NCI-H128 (cell line): ENCODE measurements around the gene PCDHGB2.
"Not testable (repeated sequence)": the region's sequence is repeated elsewhere in the genome, so short reads cannot be mapped to it uniquely, and the experiment has no call there.

ENCODE experiments used
- DNase-seq: peaks from one replicate; lab custom pipeline; 2025; ENCODE audit not compliant: unreplicated experiment; lab: John Stamatoyannopoulos, UW

PCDHGB2 gene

DNA sequence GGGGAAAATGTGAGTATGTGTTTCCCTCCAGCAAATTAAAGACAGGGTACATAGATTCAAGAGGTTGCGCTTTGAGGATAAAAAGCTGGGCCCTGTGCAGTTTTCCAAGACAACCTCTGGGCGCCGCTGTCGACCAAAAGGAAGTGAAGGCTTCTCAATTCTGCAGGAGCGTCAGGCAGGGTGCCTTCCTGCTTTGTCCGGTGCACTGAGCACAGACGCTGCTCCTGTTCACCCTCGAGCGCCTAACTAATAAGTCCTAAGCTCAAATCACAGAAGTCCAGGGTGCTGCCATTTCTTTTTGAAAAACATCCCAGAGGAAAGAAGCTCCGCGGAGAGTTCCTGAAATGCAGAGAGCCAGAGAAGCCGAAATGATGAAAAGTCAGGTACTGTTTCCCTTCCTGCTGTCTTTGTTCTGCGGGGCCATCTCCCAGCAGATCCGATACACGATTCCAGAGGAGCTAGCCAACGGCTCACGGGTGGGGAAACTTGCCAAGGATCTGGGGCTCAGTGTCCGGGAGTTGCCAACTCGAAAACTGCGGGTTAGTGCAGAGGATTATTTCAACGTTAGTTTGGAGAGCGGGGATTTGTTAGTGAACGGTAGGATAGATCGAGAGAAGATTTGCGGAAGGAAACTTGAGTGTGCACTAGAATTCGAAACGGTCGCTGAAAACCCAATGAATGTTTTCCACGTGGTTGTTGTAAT lies 9.7 kb upstream of the PCDHGB2 start, which contains the start of gene PCDHGB1:
Gene PCDHGB1 (plus strand): TSS at position 183 of the 703 bp plus-strand sequence. CDS start 162 bp downstream, at position 345.
- no peak for DNase-seq

DNA sequence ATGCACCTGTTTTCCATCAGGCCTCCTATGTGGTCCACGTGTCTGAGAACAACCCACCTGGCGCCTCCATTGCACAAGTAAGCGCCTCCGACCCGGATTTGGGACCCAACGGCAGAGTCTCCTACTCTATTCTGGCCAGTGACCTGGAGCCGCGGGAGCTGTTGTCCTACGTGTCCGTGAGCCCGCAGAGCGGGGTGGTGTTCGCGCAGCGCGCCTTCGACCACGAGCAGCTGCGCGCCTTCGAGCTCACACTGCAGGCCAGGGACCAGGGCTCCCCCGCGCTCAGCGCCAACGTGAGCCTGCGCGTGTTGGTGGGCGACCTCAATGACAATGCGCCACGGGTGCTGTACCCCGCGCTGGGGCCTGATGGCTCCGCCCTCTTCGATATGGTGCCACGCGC lies 8.2 kb upstream of the PCDHGB2 start:
- no peak for DNase-seq

DNA sequence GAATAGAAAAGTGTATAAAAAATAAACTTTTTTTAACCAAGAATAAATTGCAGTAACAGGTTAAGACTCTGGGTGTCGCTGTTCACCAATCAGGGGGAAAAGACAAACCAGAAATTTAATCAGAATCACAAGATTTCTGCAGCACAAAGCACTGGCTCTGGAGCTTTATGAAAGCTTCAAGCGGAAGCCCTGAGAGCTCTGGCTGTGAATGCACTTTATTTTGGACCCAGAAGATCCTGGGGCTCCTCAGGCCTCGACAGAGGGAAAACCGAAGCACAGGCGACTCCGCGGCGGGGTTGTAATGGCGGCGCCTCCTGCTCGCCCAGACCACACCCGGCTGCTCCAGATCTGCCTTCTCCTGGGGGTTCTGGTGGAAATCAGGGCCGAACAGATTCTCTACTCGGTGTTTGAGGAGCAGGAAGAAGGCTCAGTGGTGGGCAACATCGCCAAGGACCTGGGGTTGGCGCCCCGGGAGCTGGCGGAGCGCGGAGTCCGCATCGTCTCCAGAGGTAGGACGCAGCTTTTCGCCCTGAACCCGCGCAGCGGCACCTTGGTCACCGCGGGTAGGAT lies 4.8 kb upstream of the PCDHGB2 start, which contains the start of gene PCDHGA4:
Gene PCDHGA4 (plus strand): TSS at position 122 of the 570 bp plus-strand sequence. CDS start 87 bp downstream, at position 209.
- no peak for DNase-seq

DNA sequence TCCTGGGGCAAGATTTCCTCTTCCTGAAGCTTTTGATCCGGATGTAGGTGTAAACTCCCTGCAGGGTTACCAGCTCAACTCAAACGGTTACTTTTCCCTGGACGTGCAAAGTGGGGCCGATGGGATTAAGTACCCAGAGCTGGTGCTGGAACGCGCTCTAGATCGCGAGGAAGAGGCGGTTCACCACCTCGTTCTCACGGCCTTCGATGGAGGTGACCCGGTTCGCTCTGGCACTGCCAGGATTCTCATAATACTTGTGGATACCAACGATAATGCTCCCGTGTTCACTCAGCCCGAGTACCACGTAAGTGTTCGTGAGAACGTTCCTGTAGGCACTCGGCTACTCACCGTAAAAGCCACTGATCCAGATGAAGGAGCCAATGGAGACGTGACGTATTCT lies 4.2 kb upstream of the PCDHGB2 start:
- DNase-seq, result no peak

DNA sequence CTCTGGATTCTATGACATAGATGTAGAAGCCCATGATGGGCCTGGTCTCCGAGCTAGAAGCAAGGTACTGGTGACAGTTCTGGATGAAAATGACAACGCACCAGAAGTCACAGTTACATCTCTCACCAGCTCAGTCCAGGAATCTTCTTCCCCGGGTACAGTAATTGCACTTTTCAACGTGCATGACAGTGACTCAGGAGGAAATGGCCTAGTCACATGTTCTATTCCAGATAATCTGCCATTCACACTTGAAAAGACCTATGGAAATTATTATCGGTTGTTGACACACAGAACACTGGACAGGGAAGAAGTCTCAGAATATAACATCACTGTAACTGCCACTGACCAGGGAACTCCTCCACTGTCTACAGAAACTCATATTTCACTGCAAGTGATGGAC lies 3.7 kb upstream of the PCDHGB2 start:
- no peak for DNase-seq

DNA sequence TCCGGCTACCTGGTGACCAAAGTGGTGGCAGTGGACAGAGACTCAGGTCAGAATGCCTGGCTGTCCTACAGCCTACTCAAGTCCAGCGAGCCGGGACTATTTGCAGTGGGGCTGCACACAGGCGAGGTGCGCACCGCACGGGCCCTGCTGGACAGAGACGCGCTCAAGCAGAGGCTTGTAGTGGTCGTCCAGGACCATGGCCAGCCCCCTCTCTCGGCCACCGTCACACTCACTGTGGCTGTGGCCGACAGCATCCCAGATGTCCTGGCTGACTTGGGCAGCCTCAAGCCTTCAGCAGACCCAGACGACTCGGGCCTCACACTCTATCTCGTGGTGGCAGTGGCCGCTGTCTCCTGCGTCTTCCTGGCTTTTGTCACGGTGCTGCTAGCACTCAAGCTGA lies 2.8 kb upstream of the PCDHGB2 start:
- no peak for DNase-seq

DNA sequence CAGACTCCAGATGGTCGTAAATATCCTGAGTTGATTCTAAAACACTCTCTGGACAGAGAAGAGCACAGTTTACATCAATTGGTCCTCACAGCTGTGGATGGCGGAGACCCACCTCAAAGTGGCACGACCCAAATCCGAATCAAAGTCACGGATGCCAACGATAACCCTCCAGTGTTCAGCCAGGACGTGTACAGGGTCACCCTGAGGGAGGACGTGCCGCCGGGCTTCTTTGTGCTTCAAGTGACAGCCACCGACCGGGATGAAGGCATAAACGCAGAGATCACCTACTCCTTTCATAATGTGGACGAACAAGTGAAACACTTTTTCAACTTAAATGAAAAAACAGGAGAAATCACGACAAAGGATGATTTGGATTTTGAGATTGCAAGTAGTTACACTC lies 891 bp downstream of the PCDHGB2 start:
- no peak for DNase-seq

DNA sequence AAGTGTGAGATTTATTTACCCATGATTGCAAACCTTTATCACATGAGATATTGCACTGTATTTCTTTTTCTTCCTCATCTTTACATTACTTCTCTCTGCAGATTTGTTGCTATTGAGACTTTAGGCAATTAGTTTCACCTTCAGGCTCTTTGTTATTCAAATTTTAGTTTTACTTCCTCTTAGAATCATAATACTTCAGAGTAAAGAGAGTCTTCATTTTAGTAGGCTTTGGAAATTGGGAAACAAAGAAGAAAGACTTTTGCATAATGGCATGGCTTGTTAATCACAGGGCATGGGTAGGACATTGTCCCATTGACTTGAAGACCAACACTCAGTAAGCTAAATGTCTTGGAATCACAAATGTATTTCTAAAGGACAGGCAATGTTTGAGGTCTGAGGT lies 2.9 kb downstream of the PCDHGB2 start:
- no peak for DNase-seq

DNA sequence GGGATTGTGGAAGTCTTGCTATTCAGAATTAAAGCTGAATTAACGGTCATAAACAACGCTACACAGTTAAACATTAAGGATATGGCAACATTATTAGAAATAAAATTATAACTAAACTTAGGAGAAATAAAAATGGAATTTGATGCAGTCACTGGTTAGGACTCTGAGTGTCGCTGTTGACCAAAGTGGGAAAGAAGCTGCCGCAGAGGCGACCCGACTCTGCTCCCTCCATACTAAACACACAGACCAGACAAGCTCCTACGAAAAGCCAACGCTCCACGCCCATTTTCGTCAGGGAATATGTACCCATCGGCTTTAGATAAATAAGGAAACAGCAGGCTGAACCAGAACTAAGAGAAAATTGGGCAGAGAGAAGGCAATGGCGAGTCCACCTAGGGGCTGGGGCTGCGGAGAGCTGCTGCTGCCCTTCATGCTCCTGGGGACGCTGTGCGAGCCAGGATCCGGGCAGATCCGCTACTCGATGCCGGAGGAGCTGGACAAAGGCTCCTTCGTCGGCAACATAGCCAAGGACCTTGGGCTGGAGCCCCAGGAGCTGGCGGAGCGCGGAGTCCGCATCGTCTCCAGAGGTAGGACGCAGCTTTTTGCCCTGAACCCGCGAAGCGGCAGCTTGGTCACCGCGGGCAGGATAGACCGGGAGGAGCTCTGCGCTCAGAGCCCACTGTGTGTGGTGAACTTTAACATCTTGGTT lies 4.3 kb downstream of the PCDHGB2 start, which contains the start of gene PCDHGA5:
Gene PCDHGA5 (plus strand): TSS at position 211 of the 709 bp plus-strand sequence. CDS start 169 bp downstream, at position 380.
- DNase-seq, result no peak

DNA sequence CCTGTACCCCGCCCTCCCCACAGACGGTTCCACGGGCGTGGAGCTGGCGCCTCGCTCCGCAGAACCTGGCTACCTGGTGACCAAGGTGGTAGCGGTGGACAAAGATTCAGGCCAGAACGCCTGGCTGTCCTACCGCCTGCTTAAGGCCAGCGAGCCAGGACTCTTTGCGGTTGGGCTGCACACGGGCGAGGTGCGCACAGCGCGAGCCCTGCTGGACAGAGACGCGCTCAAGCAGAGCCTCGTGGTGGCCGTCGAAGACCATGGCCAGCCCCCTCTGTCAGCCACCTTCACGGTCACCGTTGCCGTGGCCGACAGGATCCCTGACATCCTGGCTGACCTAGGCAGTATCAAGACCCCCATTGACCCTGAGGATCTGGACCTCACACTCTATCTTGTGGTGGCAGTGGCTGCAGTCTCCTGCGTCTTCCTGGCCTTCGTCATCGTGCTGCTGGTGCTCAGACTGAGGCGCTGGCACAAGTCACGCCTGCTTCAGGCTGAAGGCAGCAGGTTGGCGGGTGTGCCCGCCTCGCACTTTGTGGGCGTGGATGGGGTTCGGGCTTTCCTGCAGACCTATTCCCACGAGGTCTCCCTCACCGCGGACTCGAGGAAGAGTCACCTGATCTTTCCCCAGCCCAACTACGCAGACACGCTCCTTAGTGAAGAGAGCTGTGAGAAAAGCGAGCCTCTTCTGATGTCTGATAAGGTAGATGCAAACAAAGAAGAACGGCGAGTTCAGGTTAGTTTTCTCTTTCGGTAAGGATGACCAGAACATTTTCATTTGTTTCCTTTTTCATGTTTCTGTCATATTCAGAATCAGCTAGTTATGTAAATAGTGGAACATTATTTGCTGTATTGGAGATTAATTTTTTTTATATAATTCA lies 6.5 kb downstream of the PCDHGB2 start:
- DNase-seq, result no peak

DNA sequence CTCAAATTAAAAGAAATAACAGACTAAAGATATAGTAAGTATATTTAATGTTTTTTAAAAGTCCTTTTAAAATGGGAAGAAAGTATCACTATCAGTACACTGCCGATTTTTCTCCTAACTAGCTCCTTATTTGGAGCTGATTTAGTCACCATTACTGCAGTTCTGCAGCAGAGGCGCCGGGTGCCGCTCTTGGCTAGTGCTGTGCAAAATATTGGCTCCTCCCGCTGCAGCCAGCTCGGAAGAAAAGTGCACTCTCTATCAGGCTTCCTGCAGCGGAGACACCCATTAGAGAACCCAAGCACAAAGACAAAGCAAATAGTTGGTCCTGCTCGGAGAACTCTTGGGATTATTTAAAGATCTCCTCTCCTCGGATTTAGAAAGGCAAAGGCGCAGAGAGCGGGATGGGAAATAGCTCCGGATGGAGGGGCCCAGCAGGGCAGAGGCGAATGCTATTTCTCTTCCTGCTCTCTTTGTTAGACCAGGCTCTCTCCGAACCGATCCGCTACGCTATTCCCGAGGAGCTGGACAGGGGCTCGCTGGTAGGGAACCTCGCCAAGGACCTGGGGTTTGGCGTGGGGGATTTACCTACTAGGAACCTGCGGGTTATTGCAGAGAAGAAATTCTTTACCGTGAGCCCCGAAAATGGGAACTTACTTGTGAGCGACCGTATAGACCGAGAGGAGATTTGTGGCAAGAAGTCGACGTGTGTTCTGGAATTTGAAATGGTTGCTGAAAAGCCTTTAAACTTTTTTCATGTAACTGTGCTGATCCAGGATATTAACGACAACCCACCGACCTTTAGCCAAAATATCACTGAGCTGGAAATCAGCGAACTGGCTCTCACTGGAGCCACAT lies 10.4 kb downstream of the PCDHGB2 start, which contains the start of gene PCDHGB3:
Gene PCDHGB3 (plus strand): TSS at position 249 of the 855 bp plus-strand sequence. CDS start 153 bp downstream, at position 402.
- DNase-seq, result no peak

DNA sequence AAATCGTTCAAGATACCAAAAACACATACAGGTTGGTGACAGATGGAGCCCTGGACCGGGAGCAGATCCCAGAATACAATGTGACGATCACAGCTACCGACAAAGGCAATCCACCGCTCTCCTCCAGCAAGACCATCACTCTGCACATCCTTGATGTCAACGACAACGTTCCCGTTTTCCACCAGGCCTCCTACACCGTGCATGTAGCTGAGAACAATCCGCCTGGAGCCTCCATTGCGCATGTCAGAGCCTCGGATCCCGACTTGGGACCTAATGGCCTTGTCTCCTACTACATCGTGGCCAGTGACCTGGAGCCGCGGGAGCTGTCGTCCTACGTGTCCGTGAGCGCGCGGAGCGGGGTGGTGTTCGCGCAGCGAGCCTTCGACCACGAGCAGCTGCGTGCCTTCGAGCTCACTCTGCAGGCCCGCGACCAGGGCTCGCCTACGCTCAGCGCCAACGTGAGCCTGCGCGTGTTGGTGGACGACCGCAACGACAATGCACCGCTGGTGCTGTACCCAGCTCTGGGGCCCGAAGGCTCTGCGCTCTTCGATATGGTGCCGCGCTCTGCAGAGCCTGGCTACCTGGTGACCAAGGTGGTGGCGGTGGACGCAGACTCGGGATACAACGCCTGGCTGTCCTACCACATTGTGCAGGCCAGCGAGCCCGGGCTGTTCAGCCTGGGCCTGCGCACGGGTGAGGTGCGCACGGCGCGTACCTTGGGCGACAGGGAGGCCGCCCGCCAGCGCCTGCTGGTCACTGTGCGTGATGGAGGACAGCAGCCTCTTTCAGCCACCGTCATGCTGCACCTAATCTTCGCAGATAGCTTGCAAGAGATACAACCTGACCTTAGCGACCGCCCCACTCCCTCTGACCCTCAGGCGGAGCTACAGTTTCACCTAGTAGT lies 12.0 kb downstream of the PCDHGB2 start:
- no peak for DNase-seq

DNA sequence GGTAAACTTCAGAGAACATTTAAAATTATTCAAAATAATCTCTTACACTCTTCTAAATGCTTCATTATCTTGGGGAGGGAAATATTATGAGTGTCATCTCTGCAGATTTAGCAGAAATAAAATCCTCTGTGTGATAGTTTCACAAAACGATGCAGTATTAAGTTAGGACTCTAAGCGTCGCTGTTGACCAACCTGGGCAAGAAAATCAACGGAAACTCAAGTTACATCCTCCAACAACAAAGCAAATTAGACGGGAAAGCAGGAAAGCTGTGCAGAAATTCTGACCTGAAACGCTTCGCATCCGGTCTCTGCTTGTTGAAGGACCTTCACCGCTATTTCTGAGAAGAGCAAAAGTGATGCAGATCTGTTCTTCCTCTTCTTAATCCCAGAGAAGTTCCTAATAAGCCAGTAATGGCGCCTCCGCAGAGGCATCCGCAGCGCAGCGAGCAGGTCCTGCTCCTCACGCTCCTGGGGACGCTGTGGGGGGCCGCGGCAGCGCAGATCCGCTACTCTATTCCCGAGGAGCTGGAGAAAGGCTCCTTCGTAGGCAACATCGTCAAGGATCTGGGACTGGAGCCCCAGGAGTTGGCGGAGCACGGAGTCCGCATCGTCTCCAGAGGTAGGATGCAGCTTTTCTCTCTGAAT lies 14.0 kb downstream of the PCDHGB2 start, which contains the start of gene PCDHGA6:
Gene PCDHGA6 (plus strand): TSS at position 219 of the 645 bp plus-strand sequence. CDS start 193 bp downstream, at position 412.
- DNase-seq, result no peak

DNA sequence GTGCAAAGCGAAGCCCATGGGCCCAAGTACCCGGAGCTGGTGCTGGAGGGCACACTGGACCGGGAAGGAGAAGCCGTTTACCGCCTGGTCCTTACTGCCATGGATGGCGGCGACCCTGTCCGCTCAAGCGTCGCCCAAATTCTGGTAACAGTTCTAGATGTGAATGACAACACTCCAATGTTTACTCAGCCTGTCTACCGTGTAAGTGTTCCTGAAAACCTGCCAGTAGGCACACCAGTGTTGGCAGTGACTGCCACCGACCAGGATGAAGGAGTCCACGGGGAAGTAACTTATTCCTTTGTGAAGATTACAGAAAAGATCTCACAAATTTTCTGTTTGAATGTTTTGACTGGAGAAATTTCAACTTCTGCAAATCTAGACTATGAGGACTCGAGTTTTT lies 14.8 kb downstream of the PCDHGB2 start:
- DNase-seq, result no peak

DNA sequence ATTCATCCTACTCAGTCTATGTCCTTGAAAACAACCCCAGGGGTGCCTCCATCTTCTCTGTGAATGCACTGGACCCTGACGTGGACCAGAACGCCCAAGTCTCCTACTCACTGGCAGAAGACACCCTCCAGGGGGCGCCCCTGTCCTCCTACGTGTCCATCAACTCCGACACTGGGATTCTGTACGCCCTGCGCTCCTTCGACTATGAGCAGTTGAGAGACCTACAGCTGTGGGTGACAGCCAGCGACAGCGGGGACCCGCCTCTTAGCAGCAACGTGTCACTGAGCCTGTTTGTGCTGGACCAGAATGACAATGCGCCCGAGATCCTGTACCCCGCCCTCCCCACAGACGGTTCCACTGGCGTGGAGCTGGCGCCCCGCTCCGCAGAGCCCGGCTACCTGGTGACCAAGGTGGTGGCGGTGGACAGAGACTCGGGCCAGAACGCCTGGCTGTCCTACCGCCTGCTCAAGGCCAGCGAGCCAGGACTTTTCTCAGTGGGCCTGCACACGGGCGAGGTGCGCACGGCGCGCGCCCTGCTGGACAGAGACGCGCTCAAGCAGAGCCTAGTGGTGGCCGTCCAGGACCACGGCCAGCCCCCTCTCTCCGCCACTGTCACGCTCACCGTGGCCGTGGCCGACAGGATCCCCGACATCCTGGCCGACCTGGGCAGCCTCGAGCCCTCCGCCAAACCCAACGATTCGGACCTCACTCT lies 15.8 kb downstream of the PCDHGB2 start:
- DNase-seq, result not testable (repeated sequence)

DNA sequence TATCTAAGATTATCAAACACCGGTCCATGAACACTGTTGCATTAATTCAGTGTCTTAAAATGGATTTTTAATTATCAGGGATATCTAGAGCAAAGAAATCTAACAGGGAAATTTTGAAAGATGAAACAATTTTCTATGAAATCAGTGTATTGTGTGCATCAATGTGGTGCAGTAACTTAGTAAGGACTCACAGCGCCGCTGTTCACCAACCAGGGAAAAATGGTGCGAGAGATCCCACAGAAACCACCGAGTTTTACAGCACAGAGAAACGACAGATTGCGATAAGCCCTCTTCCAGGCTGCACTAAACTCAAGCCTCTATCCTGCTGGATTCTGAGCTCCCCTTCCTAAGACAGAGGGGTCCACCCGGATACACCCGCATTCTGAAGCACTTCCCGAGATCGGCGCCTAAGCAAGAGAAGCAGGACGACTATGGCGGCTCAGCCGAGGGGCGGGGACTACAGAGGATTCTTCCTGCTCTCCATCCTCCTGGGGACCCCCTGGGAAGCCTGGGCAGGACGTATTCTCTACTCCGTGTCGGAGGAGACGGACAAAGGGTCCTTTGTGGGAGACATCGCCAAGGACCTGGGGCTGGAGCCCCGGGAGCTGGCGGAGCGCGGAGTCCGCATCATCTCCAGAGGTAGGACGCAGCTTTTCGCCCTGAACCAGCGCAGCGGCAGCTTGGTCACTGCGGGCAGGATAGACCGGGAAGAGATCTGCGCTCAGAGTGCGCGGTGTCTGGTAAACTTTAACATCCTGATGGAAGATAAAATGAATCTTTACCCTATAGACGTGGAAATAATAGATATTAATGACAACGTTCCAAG lies 22.9 kb downstream of the PCDHGB2 start, which contains the start of gene PCDHGA7:
Gene PCDHGA7 (plus strand): TSS at position 274 of the 826 bp plus-strand sequence. CDS start 158 bp downstream, at position 432.
- DNase-seq, result no peak

DNA sequence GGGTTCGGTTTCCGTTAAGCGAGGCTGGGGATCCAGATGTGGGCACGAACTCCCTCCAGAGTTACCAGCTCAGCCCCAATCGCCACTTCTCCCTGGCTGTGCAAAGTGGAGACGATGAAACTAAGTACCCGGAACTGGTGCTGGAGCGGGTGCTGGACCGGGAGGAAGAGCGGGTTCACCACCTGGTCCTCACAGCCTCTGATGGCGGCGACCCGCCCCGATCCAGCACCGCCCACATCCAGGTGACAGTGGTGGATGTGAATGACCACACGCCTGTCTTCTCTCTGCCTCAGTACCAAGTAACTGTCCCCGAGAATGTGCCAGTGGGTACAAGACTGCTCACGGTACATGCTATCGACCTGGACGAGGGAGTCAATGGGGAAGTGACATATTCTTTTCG lies 23.6 kb downstream of the PCDHGB2 start:
- DNase-seq, result no peak
